ENCODE data around the gene PTPN7.
"Not testable (repeated sequence)": the region's sequence is repeated elsewhere in the genome, so short reads cannot be mapped to it uniquely, and the experiment has no call there.

PTPN7 gene

DNA sequence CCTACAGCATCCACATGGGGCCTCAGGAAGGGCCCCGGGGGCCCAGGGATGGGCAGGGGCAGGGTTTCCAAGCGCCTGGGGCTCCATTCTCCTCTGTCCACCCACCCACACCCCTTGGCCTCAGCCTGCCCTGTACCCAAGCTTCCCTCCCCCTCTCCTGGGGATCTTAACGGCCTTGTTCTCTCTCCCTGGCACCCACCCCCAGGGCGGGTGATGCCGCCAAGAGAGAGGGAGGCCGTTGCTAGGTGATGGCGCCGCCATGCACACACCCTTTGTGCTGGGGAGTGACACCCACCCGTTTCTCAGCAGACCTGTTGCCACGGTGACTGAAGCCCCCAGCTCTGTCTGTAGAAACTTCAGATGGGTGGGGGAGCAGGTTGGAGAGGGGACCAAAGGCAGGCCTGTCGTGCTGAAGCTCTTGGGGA, 30.1 kb downstream of the PTPN7 start:
- no peak for DNase-seq (ENCODE audit: low read depth)

DNA sequence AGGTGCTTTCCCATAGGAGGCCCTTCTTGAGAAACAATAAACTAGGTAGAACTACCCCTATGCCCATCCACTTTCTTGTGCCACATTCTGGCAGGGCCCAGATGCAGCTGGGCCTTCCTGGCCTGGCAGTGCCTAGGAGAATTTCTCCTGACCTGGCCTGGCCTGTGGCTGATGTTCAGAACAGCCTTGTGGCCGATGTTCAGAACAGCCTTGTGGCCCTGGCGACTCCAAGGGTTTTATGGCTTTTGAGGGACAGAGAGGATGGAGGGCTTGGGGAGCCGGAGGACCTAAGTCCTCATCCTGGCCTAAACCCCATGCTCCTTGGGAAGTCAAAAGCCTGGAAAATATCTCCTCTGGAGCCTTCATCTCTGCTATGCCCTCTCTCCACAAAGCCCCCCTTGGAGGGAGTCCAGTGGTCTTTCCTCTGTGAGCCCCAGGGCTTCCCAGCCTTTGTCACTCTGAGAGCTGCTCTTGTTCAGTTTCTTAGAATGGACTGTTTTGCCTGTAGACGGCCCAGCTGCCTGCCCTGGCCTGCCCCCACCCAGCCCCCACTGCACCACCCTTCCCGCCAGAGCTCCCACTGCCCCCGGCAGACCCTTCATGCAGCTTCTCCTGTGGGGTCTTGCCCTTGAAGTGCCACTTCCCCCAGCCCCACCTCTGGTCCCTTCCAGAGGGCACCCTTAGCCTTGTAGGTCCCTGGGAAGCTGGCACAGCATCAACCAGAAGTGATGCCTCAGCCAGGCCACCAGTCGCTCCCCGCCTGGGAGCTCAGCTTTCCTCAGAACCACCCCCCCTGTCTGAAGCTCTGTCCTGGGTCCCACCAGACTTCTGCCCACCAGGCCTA, 30.7 kb downstream of the PTPN7 start:
- DNase-seq (ENCODE audit: low read depth) = no peak

DNA sequence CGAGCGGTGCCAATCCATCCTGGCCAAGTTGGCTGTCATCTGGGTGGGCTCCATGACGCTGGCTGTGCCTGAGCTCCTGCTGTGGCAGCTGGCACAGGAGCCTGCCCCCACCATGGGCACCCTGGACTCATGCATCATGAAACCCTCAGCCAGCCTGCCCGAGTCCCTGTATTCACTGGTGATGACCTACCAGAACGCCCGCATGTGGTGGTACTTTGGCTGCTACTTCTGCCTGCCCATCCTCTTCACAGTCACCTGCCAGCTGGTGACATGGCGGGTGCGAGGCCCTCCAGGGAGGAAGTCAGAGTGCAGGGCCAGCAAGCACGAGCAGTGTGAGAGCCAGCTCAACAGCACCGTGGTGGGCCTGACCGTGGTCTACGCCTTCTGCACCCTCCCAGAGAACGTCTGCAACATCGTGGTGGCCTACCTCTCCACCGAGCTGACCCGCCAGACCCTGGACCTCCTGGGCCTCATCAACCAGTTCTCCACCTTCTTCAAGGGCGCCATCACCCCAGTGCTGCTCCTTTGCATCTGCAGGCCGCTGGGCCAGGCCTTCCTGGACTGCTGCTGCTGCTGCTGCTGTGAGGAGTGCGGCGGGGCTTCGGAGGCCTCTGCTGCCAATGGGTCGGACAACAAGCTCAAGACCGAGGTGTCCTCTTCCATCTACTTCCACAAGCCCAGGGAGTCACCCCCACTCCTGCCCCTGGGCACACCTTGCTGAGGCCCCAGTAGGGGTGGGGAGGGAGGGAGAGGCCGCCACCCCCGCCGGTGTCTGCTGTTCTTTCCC, 32.4 kb downstream of the PTPN7 start:
- no peak for DNase-seq (ENCODE audit: low read depth)

DNA sequence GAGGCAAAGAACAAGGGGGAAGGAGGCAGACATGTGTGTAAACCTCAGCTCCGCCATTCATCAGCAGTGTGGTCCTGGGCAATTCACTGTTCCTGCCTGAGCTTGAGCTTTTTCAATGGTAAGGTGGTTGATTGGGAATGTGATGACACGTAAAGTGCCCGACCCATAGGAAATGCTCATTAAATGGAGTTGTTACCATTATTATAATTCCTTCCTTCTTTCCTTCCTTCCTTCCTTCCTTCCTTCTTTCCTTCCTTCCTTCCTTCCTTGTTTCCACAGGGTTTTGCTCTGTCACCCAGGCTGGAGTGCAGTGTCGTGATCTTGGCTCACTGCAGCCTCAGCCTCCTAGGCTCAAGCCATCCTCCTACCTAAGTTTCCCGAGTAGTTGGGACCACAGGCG, 33.3 kb downstream of the PTPN7 start:
- no peak for DNase-seq (ENCODE audit: low read depth)

DNA sequence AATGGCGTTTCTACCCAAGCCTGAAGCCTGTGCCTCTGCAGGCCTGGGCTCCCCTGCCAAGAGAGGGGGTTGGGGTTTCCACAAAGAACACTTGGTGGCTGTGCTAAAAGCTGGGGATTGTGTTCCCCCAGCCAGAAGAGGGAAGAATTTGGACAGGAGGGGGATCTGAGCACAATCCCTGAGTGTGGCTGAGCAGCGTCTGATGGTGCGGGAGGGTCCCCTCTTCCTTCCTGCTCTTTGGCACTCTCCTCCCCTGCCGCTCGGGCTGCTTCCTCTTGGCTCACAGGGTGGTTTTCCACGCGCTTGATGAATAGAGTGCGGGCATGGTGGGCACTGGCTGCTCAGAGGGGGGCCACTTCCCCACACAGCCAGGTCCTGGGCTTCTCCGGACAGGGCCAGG, 34.0 kb downstream of the PTPN7 start:
- DNase-seq (ENCODE audit: low read depth) = no peak

DNA sequence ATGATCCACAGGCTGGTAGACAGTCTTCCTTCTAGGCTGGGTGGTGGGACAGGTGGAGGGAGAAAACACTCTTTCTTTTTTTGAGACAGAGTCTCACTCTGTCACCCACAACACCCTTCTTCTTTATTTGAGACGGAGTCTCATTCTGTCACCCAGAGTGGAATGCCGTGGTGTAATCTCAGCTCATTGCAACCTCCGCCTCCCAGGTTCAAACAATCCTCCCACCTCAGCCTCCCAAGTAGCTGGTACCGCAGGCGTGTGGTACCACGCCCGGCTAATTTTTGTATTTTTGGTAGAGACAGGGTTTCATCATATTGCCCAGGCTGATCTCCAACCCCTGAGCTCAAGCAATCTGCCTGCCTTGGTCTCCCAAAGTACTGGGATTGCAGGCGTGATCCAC, 34.8 kb downstream of the PTPN7 start:
- no peak for DNase-seq (ENCODE audit: low read depth)

DNA sequence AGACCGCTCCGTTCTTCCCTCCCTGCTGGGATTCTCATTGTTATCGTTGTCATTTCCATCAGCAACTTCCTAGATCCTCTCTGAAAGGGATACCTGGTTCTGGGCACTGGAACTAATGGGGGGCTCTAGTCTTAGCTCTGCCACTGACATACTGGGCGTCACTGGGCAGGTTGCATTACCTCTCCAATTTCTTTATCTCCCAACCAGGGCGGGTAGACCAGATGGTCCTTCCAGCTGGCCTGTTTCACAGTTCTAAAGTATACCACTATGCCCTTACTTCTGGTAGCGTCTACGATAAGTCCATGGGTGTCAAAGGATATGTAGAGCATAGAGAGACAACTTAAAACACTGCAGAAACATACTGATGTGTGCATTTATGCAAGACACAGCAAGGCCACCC, 36.3 kb downstream of the PTPN7 start:
- no peak for DNase-seq (ENCODE audit: low read depth)

DNA sequence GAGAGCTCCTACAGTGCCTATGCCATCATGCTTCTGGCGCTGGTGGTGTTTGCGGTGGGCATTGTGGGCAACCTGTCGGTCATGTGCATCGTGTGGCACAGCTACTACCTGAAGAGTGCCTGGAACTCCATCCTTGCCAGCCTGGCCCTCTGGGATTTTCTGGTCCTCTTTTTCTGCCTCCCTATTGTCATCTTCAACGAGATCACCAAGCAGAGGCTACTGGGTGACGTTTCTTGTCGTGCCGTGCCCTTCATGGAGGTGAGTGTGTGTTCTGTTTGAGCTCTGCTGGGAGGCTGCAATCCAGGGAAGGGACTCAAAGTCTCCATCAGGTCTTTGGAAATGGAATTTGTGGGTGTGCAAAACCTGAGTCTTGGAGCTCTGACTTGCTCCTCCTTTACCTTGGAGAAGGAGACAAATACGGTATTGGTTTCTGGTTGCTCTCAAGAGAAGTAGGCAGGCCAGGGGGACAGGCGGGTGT, 37.0 kb downstream of the PTPN7 start:
- no peak for DNase-seq (ENCODE audit: low read depth)

DNA sequence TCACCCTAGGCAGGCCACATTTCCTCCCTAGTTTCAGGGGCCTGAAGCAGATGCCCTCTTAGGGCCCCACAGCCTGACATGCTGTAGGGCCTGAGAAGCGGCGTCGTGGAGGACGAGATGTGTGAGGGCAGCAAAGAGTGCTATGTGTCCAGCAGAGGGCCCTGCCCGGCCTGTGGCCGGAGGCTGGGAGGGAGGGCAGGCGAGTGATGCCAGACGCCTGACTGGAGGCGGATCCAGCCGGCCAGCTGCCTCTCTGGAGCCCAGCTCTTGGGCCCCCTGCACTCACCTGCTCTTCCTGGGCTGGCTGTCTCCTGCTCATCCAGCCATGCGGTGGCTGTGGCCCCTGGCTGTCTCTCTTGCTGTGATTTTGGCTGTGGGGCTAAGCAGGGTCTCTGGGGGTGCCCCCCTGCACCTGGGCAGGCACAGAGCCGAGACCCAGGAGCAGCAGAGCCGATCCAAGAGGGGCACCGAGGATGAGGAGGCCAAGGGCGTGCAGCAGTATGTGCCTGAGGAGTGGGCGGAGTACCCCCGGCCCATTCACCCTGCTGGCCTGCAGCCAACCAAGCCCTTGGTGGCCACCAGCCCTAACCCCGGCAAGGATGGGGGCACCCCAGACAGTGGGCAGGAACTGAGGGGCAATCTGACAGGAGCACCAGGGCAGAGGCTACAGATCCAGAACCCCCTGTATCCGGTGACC, 37.6 kb downstream of the PTPN7 start, which contains the start of gene GPR37L1:
GPR37L1 (plus strand) TSS at position 279 of the 697 bp plus-strand sequence; CDS start at position 326, 47 bp downstream.
- no peak for DNase-seq (ENCODE audit: low read depth)

DNA sequence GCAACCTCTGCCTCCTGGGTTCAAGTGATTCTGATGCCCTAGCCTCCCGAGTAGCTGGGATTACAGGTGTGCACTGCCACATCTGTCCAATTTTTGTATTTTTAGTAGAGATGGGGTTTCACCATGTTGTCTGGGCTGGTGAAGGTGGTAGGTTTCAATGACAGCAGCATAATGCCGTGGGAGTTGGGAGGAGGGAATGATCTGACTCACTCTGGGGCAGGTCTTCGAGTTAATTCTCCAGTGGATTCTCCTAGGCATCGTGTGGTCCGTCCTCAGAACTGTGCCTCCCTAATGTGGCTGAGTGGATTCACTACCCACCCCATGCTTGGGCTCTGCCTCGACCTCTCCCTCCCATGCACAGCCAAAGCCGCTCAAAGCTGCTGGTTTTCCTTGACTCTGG, 39.4 kb downstream of the PTPN7 start:
- DNase-seq (ENCODE audit: low read depth) = no peak

DNA sequence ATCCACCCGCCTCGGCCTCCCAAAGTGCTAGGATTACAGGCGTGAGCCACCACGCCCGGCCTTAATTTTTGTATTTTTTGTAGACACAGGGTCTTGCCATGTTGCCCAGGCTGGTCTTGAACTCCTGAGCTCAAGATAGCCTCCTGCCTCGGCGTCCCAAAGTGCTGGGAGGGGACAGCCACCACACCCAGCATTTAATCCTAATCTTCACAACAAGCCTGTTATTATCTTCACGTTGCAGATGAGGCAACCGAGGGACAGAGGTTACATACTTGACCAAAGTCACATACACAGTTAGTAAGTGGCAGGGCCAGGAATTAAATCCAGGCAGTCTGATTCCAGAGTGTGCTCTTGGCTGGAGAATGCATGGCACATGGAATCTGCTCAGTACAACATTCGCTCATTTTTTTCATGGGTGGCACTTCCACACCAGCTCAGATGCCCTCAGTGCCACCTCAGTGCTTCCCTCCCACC, 42.5 kb downstream of the PTPN7 start:
- no peak for DNase-seq (ENCODE audit: low read depth)

DNA sequence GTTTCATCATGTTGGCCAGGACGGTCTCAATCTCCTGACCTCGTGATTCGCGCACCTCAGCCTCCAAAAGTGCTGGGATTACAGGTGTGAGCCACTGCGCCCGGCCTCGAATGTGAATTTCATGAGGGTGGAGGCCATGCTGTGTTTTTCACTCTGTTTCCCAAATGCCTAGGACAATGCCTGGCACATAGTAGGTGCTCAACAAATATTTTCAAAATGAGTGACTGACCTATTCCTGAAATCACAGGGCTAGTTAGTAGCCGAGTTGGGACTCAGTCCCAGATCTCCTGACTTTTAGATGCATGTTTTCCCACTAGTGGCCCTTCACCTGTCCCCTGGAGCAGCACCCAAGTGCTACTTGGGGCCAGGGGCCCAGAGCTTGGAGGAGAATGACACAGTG, 44.1 kb downstream of the PTPN7 start:
- DNase-seq (ENCODE audit: low read depth) = no peak

DNA sequence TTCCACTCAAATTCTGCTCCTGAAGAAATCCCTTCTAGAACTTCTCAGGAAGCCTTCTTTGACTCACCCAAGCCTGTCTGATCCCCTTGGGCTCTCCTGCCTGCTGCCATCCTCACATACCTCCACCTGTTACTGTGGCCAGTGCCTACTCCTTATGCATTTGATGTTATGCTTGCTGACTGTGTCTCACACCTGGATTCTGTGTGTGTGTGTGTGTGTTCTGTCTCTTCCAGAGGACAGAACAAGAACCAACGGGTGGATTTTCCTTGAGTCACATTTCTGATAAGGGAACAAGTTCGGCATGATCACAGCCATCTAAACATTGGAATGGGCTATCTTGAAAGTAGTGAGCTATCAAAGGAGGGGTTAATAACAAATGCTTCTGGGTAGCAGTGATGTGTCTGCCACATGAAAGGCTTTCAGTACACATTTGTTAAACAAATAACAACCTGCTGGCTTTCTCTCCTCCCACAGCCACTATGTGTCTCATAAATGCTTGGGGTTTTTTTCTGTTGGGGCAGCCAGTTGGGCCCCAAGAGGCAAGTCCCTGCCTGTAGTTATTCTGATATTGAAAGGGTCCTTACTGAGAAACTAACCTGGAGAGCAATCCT, 46.6 kb downstream of the PTPN7 start:
- DNase-seq (ENCODE audit: low read depth) = no peak

DNA sequence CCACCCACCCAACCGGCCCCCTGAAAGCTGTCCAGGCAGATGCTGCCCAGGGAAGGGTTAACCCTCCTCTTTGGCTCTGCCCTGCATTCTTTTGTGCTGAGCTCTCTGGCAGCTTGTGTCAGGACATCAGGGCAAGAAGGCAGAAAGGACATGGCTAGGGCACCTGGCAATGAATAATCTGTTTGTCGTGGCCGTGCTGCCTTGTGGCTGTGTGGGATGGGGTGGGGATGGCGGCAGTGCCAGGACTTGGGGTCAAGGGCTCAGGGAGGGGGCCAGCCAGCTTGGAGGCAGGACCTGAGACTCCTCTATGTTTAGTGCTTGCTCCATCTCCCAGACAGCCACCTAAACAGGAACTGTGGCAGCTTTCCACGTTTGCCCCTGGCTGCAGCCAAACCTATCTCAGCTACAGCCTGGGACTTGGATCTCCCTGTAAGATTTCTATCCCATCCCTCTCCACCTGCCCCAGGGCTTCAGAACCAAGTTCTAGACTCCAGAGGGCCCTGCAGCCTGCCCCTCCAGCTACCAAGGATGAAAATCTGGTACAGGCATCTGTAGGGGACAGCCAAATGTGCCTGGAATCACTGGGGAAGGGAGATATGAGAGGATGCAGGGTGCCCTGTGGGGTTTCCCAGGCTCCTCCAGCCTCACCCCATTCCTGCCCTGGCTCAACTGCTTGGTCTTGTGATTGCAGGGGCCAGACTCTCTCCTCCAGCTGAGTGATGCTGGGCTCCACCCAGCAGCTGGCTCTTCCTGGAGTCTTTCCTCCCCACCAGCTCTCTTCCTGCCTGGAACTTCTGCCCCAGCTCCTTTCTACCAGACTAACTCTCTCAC, 47.3 kb downstream of the PTPN7 start:
- DNase-seq (ENCODE audit: low read depth) = no peak

DNA sequence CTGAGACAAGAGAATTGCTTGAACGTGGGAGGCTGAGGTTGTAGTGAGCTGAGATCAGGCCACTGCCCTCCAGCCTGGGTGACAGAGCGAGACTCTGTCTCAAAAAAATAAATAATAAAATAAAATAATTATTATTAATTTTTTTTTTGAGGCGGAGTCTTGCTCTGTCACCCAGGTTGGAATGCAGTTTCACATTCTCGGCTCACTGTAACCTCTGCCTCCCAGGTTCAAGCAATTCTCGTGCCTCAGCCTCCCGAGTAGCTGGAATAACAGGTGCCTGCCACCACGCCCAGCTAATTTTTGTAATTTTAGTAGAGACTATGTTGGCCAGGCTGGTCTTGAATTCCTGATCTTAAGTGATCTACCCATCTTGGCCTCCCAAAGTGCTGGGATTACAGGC, 48.8 kb downstream of the PTPN7 start:
- not testable (repeated sequence) for DNase-seq (ENCODE audit: low read depth)

DNA sequence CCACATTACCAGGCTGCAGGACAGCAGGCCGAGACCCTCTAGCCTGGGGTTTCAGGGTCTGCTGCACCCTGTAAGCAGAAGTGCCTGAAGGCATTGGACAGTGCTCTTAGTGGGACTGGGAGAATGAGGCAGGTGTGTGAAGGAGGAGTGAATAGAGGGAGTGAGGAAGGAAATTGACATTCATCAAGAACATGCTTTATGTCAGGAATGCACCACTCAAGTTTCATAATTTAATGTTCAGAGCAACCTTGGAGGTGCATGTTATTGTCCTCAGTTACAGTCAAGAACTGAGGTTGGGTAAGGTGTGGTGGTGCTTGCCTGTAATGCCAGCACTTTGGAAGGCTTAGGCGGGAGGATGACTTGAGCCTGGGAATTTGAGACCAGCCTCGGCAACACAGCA, 49.4 kb downstream of the PTPN7 start:
- no peak for DNase-seq (ENCODE audit: low read depth)

DNA sequence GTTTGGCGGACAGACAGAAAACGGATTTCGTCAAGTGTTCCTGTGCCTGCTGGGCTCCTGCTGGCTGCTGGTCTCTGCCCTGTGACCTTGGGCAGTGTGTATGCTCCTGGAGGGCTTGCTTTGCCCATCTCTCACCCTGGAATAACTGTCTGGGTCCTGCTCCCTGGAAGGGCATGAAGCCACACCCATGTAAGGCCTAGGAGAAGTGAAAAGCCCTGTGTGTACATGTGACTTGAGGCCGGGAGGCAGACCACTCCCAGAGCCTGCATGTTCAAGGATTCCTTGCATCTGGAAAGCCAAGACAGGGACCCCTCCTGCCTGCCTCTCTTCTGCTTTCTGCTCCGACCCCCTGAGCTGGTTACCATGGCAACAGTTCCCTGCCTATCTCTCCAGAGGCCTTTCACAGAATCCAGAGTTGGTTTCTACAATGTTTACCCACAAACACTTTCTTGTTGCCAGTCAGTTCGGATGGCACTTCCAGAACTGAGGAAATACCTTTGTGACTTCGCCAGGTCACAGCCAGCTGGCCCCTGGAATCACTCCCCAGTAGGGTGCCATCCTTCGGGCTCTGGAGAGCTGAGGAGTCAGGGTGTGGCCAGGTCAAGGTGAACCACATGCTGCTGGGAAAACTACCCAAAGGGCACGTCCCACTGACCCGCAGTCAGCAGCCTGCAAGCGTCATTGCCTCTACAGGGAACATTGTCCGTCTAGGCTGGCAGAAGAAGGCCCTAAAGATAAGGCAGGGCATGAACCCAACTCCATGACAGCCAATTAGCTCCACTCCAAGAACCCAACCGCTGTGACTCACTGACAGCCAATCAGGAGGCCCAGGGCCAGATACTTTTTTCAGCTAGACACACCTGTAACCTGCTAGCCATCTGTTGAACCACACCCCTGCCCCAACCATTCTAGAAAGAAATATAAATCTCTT, 52.3 kb downstream of the PTPN7 start:
- DNase-seq (ENCODE audit: low read depth) = no peak

DNA sequence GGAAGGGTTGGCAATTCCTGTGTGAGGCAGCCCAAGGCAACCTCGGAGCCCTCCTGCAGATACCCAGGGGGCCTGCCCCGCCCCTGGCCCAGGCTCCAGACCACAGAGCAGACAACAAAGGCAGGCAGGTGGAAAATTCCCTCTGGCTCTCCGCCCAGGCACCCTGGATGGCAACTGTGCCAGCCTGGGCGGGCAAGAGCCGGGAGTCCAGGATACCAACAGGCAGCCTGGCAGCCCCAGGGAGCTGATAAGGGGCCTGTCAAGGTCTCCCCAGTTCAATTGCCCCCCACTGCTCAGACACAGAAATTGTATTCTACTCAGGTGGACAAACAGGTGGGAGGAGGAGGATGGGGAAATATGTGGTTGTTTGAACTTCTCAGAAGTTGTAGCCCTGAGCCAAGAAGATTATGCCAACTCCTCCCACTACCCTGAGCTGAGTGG, 53.1 kb downstream of the PTPN7 start:
- DNase-seq (ENCODE audit: low read depth) = no peak

DNA sequence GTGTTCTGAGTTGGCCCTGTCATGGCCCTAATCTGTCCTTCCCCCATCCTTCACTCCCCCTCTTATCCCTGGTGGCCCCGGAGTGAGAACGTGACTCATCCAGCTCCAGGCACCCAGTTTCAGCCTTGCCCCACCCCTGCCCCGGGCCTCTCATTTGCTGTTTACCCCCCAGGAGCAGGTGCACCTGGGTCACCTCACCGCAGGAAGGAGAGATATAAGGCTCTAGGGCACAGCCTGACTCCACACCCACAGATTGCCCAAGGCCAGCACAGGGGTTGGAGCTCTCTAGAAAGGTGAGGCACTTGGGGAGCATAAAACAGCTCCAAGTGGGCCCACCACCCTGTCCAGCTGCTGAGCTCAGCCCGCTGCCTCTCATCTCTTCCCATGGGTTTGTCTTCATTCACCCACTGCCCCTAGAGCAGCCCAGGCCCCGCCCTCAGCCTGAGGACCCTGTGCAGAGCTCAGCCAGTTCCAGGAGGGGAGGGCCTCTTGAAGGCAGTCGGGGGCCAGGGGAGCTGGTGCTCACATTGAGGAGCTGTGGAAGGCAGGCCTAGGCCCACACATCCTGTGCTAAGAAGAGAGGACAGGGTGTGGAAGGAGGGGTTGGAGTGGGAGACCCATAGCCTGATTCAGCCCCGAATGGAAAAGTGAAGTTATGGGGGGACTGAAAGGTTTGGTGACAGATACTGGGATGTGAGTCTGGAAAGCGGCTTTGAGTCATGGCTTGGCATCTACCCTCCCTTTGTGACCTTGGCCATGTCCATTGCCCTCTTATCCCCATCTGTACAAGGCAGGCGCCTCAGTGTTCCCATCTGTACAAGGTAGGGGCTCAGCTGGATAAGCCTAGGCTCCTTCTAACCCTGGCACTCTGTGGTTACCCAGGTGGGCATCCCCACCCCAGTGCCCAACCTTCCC, 53.8 kb downstream of the PTPN7 start:
- no peak for DNase-seq (ENCODE audit: low read depth)

Data from GM04504 (cell line).